ENCODE data around the gene ATP5PD.

DNA sequence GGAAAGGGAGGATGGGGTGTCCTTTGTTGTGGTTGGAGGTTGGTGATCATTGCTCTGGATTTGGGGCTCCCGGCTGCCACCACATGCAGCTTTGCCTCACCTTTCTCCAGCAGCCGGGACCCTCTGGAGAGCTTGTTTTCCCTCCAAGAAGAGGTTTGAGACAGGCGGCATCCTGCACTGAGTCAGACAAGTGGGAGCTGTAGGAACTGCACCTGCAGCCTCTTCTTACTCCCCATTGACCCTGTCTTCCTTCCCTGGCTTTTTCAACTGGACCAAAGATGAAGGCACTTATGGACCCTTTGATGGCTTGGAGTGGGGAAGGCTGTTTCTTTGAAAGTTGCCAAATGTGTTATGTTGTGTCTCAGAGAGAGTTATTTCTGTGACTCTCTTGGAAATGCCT is 16.9 kb upstream of the ATP5PD start:
- TF ChIP-seq CTCF (IDR thresholded peaks at IDR 0.05; ENCODE audit: insufficient read depth, low read length) (no peak), POLR2AphosphoS5 (IDR thresholded peaks at IDR 0.05; ENCODE audit: low read depth) (no peak)

All from HL-60 (cell line).